ENCODE data around the gene PLXNA2.

- no peak for TF ChIP-seq EZH2phosphoT487 (IDR thresholded peaks at IDR 0.05; ENCODE audit: insufficient read depth, low read depth)
- no peak for TF ChIP-seq EZH2 (IDR thresholded peaks at IDR 0.05; ENCODE audit: insufficient read depth, poor library complexity, severe bottlenecking)
Observed at GRCh38 chr1:208066583-208066982, 177.6 kb downstream of the PLXNA2 start.
